HepG2 (cell line): ENCODE data around the gene VEZT. TPM values are rescaled to one million over a fixed set of nuclear protein-coding genes. Genes with fewer than 3 reads are reported as not detected.

Experiments used
- ATAC-seq: fragments of 200-7000 bp; cut with Tn5 transposase; 3 replicates; pipeline ENCODE4 v1.9.1; 2020; ENCODE audit warnings: mild to moderate bottlenecking, moderate library complexity
- BruUV-seq: library from RNA; stranded (reverse); fragments of 400-500 nt; replicated peaks from 2 replicates; lab custom pipeline; 2021; lab: Mats Ljungman, UMichigan
- CTCF ChIA-PET: fragments of 300-600 bp; formaldehyde crosslinking; extraction: SDS; loops from one replicate; lab custom pipeline; 2021; ENCODE audit warnings: low total read pairs, inconsistent platforms, low intra/inter-chr PET ratio; lab: Yijun Ruan, JAX
- POLR2A ChIA-PET: fragments of 350-600 bp; sonication (Branson Sonifier 250); formaldehyde crosslinking; loops from one replicate; lab custom pipeline; 2020; ENCODE audit warnings: antibody characterized with exemption, inconsistent platforms; lab: Yijun Ruan, JAX
- DNase-seq: peaks from one replicate; pipeline ENCODE4 v3.0.0-alpha.2; 2015; ENCODE audit warnings: low spot score
- FAIRE-seq: peaks from 3 replicates; lab custom pipeline; 2011; peaks lifted over from hg19 to GRCh38; lab: Jason Lieb, UNC
- H2AFZ ChIP-seq: one replicate; pipeline ENCODE4 v1.6.1; 2011; ENCODE audit warnings: low read length, inconsistent platforms
- H3K27ac ChIP-seq: fragments of 300-600 bp; 3 replicates; pipeline ENCODE4 v1.8.0; 2011; ENCODE audit warnings: mixed run types, mild to moderate bottlenecking, mixed read lengths, low read length, inconsistent platforms; ENCODE audit not compliant: insufficient read depth; ENCODE audit errors: extremely low read length
- H3K27me3 ChIP-seq, 2 experiments: fragments of 200-600 bp in 1 of 2; 2 replicates in 1 of 2; 3 replicates in 1 of 2; pipeline versions ENCODE4 v1.6.0 to v1.8.0; 2011; ENCODE audit warnings: low read length in 2 of 2, mild to moderate bottlenecking in 2 of 2, moderate library complexity in 2 of 2, inconsistent platforms in 1 of 2; ENCODE audit not compliant: insufficient read depth in 2 of 2, control insufficient read depth in 1 of 2
- H3K36me3 ChIP-seq, 2 experiments: fragments of 200-600 bp in 1 of 2; replicated peaks in 1 of 2; 2 replicates in 1 of 2; 3 replicates in 1 of 2; pipeline versions ENCODE4 v1.5.1 to v1.8.0; 2011; ENCODE audit warnings: low read length in 2 of 2, inconsistent platforms in 1 of 2; ENCODE audit not compliant: insufficient read depth in 2 of 2, control insufficient read depth in 1 of 2
- H3K4me1 ChIP-seq: 2 replicates; pipeline ENCODE4 v1.5.1; 2012; ENCODE audit warnings: low read length, inconsistent platforms; ENCODE audit not compliant: insufficient read depth
- H3K4me2 ChIP-seq: 2 replicates; pipeline ENCODE4 v1.6.0; 2011; ENCODE audit warnings: low read depth, low read length, inconsistent platforms
- H3K4me3 ChIP-seq, 3 experiments: fragments of 200-600 bp in 1 of 3; sonication (generic), shearing (Covaris generic) in 1 of 3; replicated peaks in 1 of 3; 2 replicates each; pipeline ENCODE4 v1.5.1; 2011 to 2016; ENCODE audit warnings: low read length in 3 of 3, inconsistent platforms in 2 of 3, low read depth in 2 of 3, mild to moderate bottlenecking in 2 of 3, control low read depth in 1 of 3, mixed read lengths in 1 of 3; ENCODE audit not compliant: insufficient read depth in 1 of 3
- H3K79me2 ChIP-seq: one replicate; pipeline ENCODE4 v1.6.1; 2011; ENCODE audit warnings: low read length, inconsistent platforms; ENCODE audit not compliant: insufficient read depth
- H3K9ac ChIP-seq: 2 replicates; pipeline ENCODE4 v1.6.0; 2011; ENCODE audit warnings: mild to moderate bottlenecking, low read depth, low read length, inconsistent platforms; ENCODE audit not compliant: insufficient read depth
- H3K9me3 ChIP-seq: 2 replicates; pipeline ENCODE4 v1.5.1; 2012; ENCODE audit warnings: mild to moderate bottlenecking, low read length
- H4K20me1 ChIP-seq: 2 replicates; pipeline ENCODE4 v1.6.0; 2011; ENCODE audit warnings: inconsistent platforms, mild to moderate bottlenecking, low read length, moderate library complexity; ENCODE audit not compliant: insufficient read depth
- ELF4 ChIP-seq: sonication (generic); formaldehyde crosslinking; IDR thresholded peaks from 2 replicates; pipeline ENCODE4 v1.5.0; 2020; ENCODE audit warnings: missing genetic modification reagents, mild to moderate bottlenecking, moderate library complexity, borderline replicate concordance
- MED13 ChIP-seq: sonication (generic); formaldehyde crosslinking; IDR thresholded peaks from 2 replicates; pipeline ENCODE4 v1.5.0; 2020; ENCODE audit warnings: missing genetic modification reagents
- PRDM10 ChIP-seq: sonication (generic); formaldehyde crosslinking; IDR thresholded peaks from 2 replicates; pipeline ENCODE4 v1.4.0; 2020; ENCODE audit warnings: low read depth, missing genetic modification reagents
- RNF219 ChIP-seq: sonication (generic); formaldehyde crosslinking; IDR thresholded peaks from 2 replicates; pipeline ENCODE4 v1.5.0; 2020; ENCODE audit warnings: mild to moderate bottlenecking, missing genetic modification reagents
- TCF7L2 ChIP-seq: IDR thresholded peaks from 2 replicates; pipeline ENCODE4 v1.6.1; 2011; ENCODE audit warnings: mild to moderate bottlenecking, low read depth, low read length, moderate library complexity
- ZMYM4 ChIP-seq: sonication (generic); formaldehyde crosslinking; IDR thresholded peaks from 2 replicates; pipeline ENCODE4 v1.8.1; 2023; ENCODE audit warnings: mild to moderate bottlenecking, missing genetic modification reagents
- ZNF331 ChIP-seq: sonication (generic); formaldehyde crosslinking; IDR thresholded peaks from 2 replicates; pipeline ENCODE4 v1.4.0; 2020; ENCODE audit warnings: missing genetic modification reagents
- ZNF335 ChIP-seq: sonication (generic); formaldehyde crosslinking; IDR thresholded peaks from 2 replicates; pipeline ENCODE4 v1.4.0; 2020; ENCODE audit warnings: missing genetic modification reagents
- ZNF431 ChIP-seq: sonication (generic); formaldehyde crosslinking; IDR thresholded peaks from 2 replicates; pipeline ENCODE4 v1.9.0; 2022; ENCODE audit warnings: missing genetic modification reagents, low read depth, mild to moderate bottlenecking, borderline replicate concordance
- ZNF512B ChIP-seq: sonication (generic); formaldehyde crosslinking; IDR thresholded peaks from 2 replicates; pipeline ENCODE4 v1.5.1; 2020; ENCODE audit warnings: missing genetic modification reagents, mild to moderate bottlenecking, borderline replicate concordance
- ZNF552 ChIP-seq: sonication (generic); formaldehyde crosslinking; IDR thresholded peaks from 2 replicates; pipeline ENCODE4 v1.9.0; 2022; ENCODE audit warnings: missing genetic modification reagents, mild to moderate bottlenecking, borderline replicate concordance
- ZNF570 ChIP-seq: sonication (generic); formaldehyde crosslinking; IDR thresholded peaks from 2 replicates; pipeline ENCODE4 v1.4.0; 2020; ENCODE audit warnings: mild to moderate bottlenecking, missing genetic modification reagents, borderline replicate concordance
- ZNF709 ChIP-seq: sonication (generic); formaldehyde crosslinking; IDR thresholded peaks from 2 replicates; pipeline ENCODE4 v1.5.0; 2020; ENCODE audit warnings: mild to moderate bottlenecking, missing genetic modification reagents
- WGBS: methylation state at CpG from one replicate; pipeline ENCODE4 v1.1.6; 2017; ENCODE audit warnings: low lambda C conversion rate; 5-methylcytosine and 5-hydroxymethylcytosine counted together
- in situ Hi-C: cut with HindIII; loops from 2 replicates; pipeline ENCODE4 v1.10.0; 2017; ENCODE audit warnings: low pct_unique_long_range_greater_than_20kb; ENCODE audit not compliant: extremely low pct_ligation_motif_present
- intact Hi-C: fragments of 100-400 bp; cut with micrococcal nuclease; formaldehyde crosslinking; loops from one replicate; pipeline ENCODE4 v1.10.0; 2022; ENCODE audit not compliant: unreplicated experiment
- polyA plus RNA-seq, 8 experiments: library from polyadenylated mRNA; depleted of rRNA in 3 of 8; stranded (reverse) in 7 of 8; unstranded in 1 of 8; fragments of >200 nt; fragmentation: Illumina TruSeq in 4 of 8; extraction: Trizol in 4 of 8; gene quantifications; 2 replicates each; pipeline versions ENCODE4 v1.2.1 to v1.2.3, GENCODE V29; 2011 to 2016; ENCODE audit warnings: low read depth in 4 of 8, missing spikeins in 1 of 8, mixed read lengths in 1 of 8; ENCODE audit not compliant: insufficient read depth in 1 of 8
- total RNA-seq, 5 experiments: library from RNA; depleted of rRNA; stranded (reverse); fragments of >200 nt; fragmentation: Illumina TruSeq; extraction: Trizol; gene quantifications; 2 replicates each; pipeline ENCODE4 v1.2.3, GENCODE V29; 2016; ENCODE audit warnings: low read depth in 1 of 5
- TF ChIP-seq, protein P1 (sequence below): IDR thresholded peaks from 2 replicates; pipeline ENCODE4 v1.6.1; 2016; ENCODE audit warnings: low read depth, borderline replicate concordance
- TF ChIP-seq, protein P2 (sequence below): IDR thresholded peaks from 2 replicates; pipeline ENCODE4 v1.6.1; 2016; ENCODE audit warnings: missing compliant biosample characterization, missing genetic modification reagents, borderline replicate concordance

The VEZT gene
- total and polyA plus RNA-seq, 2 of the 13 experiments (the other 11 are each of a cell fraction or from before 2014, with no cell fraction given) = 35.5 to 51.6 TPM

DNA sequence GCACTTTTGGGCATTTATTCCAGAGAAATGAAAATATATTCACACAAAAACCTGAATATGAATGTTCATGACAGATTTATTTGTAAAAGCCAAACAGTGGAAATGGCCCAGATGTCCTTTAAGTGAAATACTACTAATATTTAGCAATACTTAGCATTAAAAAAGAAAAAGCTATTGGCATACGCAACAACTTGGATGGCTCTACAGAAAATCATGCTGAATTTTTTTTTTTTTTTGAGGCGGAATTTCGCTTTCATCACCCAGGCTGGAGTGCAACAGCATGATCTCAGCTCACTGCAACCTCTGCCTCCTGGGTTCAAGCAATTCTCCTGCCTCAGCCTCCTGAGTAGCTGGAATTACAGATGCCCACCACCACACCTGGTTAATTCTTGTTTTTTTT is 24.5 kb upstream of the VEZT start:
- Histone ChIP-seq H3K9ac (no peak overlapping the region), H3K9me3 (no peaks in the 10 kb centered on the region), H4K20me1 (no peaks in the 10 kb centered on the region), H3K27me3 (no peaks in the 10 kb centered on the region), H3K4me3 (no peak overlapping the region), H3K36me3 (no peaks in the 10 kb centered on the region), H3K4me2 (no peak overlapping the region), H3K79me2 (no peaks in the 10 kb centered on the region), H3K4me1 (peaks cover 10% of the 10 kb centered on the region), H2AFZ (no peak overlapping the region), H3K27ac (no peak overlapping the region)
- intact Hi-C loops = no loop called here
- 97% methylated on average over 3 of the region's 3 CpGs for WGBS
- ATAC-seq (no peak), DNase-seq (no peak), FAIRE-seq (no peak)
- BruUV-seq = no TSS peak
- ChIA-PET POLR2A (interaction anchor here (0.7 kb wide), 1 partner anchor 30 kb away, joined by 3 read pairs; no protein-coding TSS in a partner anchor), CTCF (no interaction called here)
- in situ Hi-C loops = no loop called here
- TF ChIP-seq ZNF331 (CRISPR knock-in tag) (no peak), ZNF431 (CRISPR knock-in tag) (no peak), ZMYM4 (CRISPR knock-in tag) (no peak), RNF219 (no peak), MED13 (CRISPR knock-in tag) (no peak), PRDM10 (no peak), ZNF709 (CRISPR knock-in tag) (no peak), ELF4 (CRISPR knock-in tag) (no peak), TCF7L2 (no peak), ZNF552 (no peak), ZNF335 (CRISPR knock-in tag) (no peak), ZNF512B (CRISPR knock-in tag) (no peak), ZNF570 (CRISPR knock-in tag) (no peak)
- TF ChIP-seq, protein P1, sequence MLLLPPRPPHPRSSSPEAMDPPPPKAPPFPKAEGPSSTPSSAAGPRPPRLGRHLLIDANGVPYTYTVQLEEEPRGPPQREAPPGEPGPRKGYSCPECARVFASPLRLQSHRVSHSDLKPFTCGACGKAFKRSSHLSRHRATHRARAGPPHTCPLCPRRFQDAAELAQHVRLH (CRISPR knock-in tag) = no peak
- TF ChIP-seq, protein P2, sequence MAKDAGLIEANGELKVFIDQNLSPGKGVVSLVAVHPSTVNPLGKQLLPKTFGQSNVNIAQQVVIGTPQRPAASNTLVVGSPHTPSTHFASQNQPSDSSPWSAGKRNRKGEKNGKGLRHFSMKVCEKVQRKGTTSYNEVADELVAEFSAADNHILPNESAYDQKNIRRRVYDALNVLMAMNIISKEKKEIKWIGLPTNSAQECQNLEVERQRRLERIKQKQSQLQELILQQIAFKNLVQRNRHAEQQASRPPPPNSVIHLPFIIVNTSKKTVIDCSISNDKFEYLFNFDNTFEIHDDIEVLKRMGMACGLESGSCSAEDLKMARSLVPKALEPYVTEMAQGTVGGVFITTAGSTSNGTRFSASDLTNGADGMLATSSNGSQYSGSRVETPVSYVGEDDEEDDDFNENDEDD (CRISPR knock-in tag) = no peak
